ENCODE data around the gene GTF2IRD2.
"Not testable (repeated sequence)": the region's sequence is repeated elsewhere in the genome, so short reads cannot be mapped to it uniquely, and the experiment has no call there.

Gene GTF2IRD2

GRCh38 chr7:74783595-74783994, 67.8 kb downstream of the GTF2IRD2 start:
- not testable (repeated sequence) for DNase-seq

GRCh38 chr7:74781746-74782145, 69.7 kb downstream of the GTF2IRD2 start:
- DNase-seq, result not testable (repeated sequence)

GRCh38 chr7:74779053-74779452, 72.4 kb downstream of the GTF2IRD2 start:
- DNase-seq, result not testable (repeated sequence)

- DNase-seq, result not testable (repeated sequence)
Observed at GRCh38 chr7:74775111-74775510, 76.3 kb downstream of the GTF2IRD2 start.

GRCh38 chr7:74773760-74774750, 77.3 kb downstream of the GTF2IRD2 start, which contains the start of gene NCF1:
NCF1 (plus strand) TSS chr7:74774011; CDS start chr7:74774032, 21 bp downstream.
- not testable (repeated sequence) for DNase-seq

GRCh38 chr7:74772093-74772492, 79.3 kb downstream of the GTF2IRD2 start:
- not testable (repeated sequence) for DNase-seq

GRCh38 chr7:74770062-74770461, 81.3 kb downstream of the GTF2IRD2 start:
- DNase-seq, result not testable (repeated sequence)

- DNase-seq, result not testable (repeated sequence)
Observed at GRCh38 chr7:74766991-74767390, 84.4 kb downstream of the GTF2IRD2 start.

GRCh38 chr7:74766509-74766908, 84.9 kb downstream of the GTF2IRD2 start:
- DNase-seq, result not testable (repeated sequence)

GRCh38 chr7:74765205-74765918, 86.0 kb downstream of the GTF2IRD2 start:
- DNase-seq, result not testable (repeated sequence)

GRCh38 chr7:74758982-74759381, 92.4 kb downstream of the GTF2IRD2 start:
- DNase-seq, result not testable (repeated sequence)

- DNase-seq, result not testable (repeated sequence)
Observed at GRCh38 chr7:74758268-74758667, 93.1 kb downstream of the GTF2IRD2 start.

GRCh38 chr7:74756673-74757072, 94.7 kb downstream of the GTF2IRD2 start:
- DNase-seq, result not testable (repeated sequence)

- not testable (repeated sequence) for DNase-seq
Observed at GRCh38 chr7:74753921-74754482, 97.4 kb downstream of the GTF2IRD2 start.

Data from CD4-positive, alpha-beta T cell treated with Interleukin-1 beta for 1 hour (primary cell).